H1 (cell line): ENCODE measurements around the gene ATXN2. TPM values are rescaled to one million over a fixed set of nuclear protein-coding genes. Genes with fewer than 3 reads are reported as not detected.

Experiments used
- CTCF ChIA-PET: fragments of 300-600 bp; sonication (Branson Sonifier 250); formaldehyde crosslinking; loops from one replicate; lab custom pipeline; 2021; ENCODE audit not compliant: partially characterized antibody; lab: Charles Lee
- POLR2A ChIA-PET: fragments of 300-600 bp; sonication (Branson Sonifier 250); formaldehyde crosslinking; loops from one replicate; lab custom pipeline; 2021; ENCODE audit warnings: inconsistent platforms; ENCODE audit not compliant: partially characterized antibody; lab: Charles Lee
- DNase-seq, 2 experiments: peaks; one replicate each; pipeline versions ENCODE4 v3.0.0 to v3.0.0-alpha.2; 2010 to 2022; ENCODE audit warnings: low spot score in 2 of 2, low read depth in 1 of 2, mixed read lengths in 1 of 2
- FAIRE-seq: peaks from 2 replicates; lab custom pipeline; 2011; peaks lifted over from hg19 to GRCh38; lab: Jason Lieb, UNC
- H2AFZ ChIP-seq: 2 replicates; pipeline ENCODE4 v1.8.1; 2012; ENCODE audit warnings: low read length, inconsistent platforms
- H2AK5ac ChIP-seq: 2 replicates; pipeline ENCODE4 v1.6.1; 2013; ENCODE audit warnings: low read depth, low read length
- H2BK120ac ChIP-seq: replicated peaks from 2 replicates; pipeline ENCODE3; 2013; ENCODE audit warnings: low read depth, low read length, inconsistent platforms
- H2BK12ac ChIP-seq: 2 replicates; pipeline ENCODE4 v1.6.1; 2013; ENCODE audit warnings: low read depth, low read length
- H2BK15ac ChIP-seq: 2 replicates; pipeline ENCODE4 v1.6.1; 2013; ENCODE audit warnings: low read length
- H2BK20ac ChIP-seq: 2 replicates; pipeline ENCODE4 v1.6.1; 2013; ENCODE audit warnings: low read length
- H2BK5ac ChIP-seq: 2 replicates; pipeline ENCODE4 v1.6.1; 2013; ENCODE audit warnings: low read depth, low read length
- H3K14ac ChIP-seq: 2 replicates; pipeline ENCODE4 v1.6.1; 2013; ENCODE audit warnings: inconsistent platforms; ENCODE audit not compliant: insufficient read length
- H3K18ac ChIP-seq: 2 replicates; pipeline ENCODE4 v1.6.1; 2013; ENCODE audit warnings: low read length; ENCODE audit errors: extremely low read depth
- H3K23ac ChIP-seq: 2 replicates; pipeline ENCODE4 v1.6.1; 2013; ENCODE audit warnings: inconsistent platforms; ENCODE audit not compliant: insufficient read length
- H3K23me2 ChIP-seq: 2 replicates; pipeline ENCODE4 v1.6.1; 2013; ENCODE audit warnings: low read depth, low read length
- H3K27ac ChIP-seq: 2 replicates; pipeline ENCODE4 v1.6.1; 2011; ENCODE audit warnings: low read depth, low read length, inconsistent platforms
- H3K27me3 ChIP-seq, 4 experiments: replicated peaks in 1 of 4; 1 replicate in 1 of 4; 2 replicates in 3 of 4; pipeline versions ENCODE4 v1.6.1 to v1.8.1; 2011 to 2013; ENCODE audit warnings: low read length in 3 of 4, mild to moderate bottlenecking in 3 of 4, inconsistent platforms in 2 of 4, mixed read lengths in 2 of 4, moderate library complexity in 1 of 4; ENCODE audit not compliant: control insufficient read depth in 3 of 4, insufficient read depth in 3 of 4; ENCODE audit errors: extremely low read depth in 1 of 4
- H3K36me3 ChIP-seq, 4 experiments: 2 replicates each; pipeline versions ENCODE4 v1.6.1 to v1.8.1; 2011 to 2013; ENCODE audit warnings: mild to moderate bottlenecking in 4 of 4, low read length in 3 of 4, moderate library complexity in 2 of 4, control low read depth in 1 of 4, inconsistent platforms in 1 of 4; ENCODE audit not compliant: insufficient read depth in 4 of 4, control insufficient read depth in 2 of 4
- H3K4ac ChIP-seq: replicated peaks from 2 replicates; pipeline ENCODE3; 2013; ENCODE audit warnings: low read length, low read depth, mixed read lengths, inconsistent platforms; ENCODE audit not compliant: insufficient read length
- H3K4me1 ChIP-seq, 4 experiments: replicated peaks in 1 of 4; 1 replicate in 1 of 4; 2 replicates in 3 of 4; pipeline versions ENCODE4 v1.6.1 to v1.8.1; 2011 to 2013; ENCODE audit warnings: low read length in 3 of 4, inconsistent platforms in 2 of 4, mixed read lengths in 1 of 4; ENCODE audit not compliant: insufficient read depth in 4 of 4, control insufficient read depth in 3 of 4
- H3K4me2 ChIP-seq, 2 experiments: 2 replicates each; pipeline versions ENCODE4 v1.6.1 to v1.8.1; 2011 to 2013; ENCODE audit warnings: low read depth in 2 of 2, low read length in 2 of 2, control low read depth in 1 of 2, inconsistent platforms in 1 of 2, mild to moderate bottlenecking in 1 of 2; ENCODE audit not compliant: insufficient read depth in 1 of 2
- H3K4me3 ChIP-seq, 4 experiments: fragments of 200-600, 300-600 bp in 1 of 4; sonication (generic), shearing (Covaris generic), sonication (Bioruptor Twin) in 1 of 4; 2 replicates each; pipeline versions ENCODE4 v1.5.1 to v1.8.1; 2011 to 2016; ENCODE audit warnings: low read length in 4 of 4, low read depth in 3 of 4, control low read depth in 2 of 4, inconsistent platforms in 2 of 4, mild to moderate bottlenecking in 2 of 4, mixed read lengths in 1 of 4, moderate library complexity in 1 of 4; ENCODE audit not compliant: insufficient read depth in 2 of 4; ENCODE audit errors: extremely low read depth in 1 of 4
- H3K56ac ChIP-seq: replicated peaks from 2 replicates; pipeline ENCODE3; 2013; ENCODE audit warnings: low read depth, mild to moderate bottlenecking, mixed read lengths, low read length, inconsistent platforms; ENCODE audit not compliant: insufficient read length
- H3K79me1 ChIP-seq: 2 replicates; pipeline ENCODE4 v1.6.1; 2013; ENCODE audit warnings: low read depth, low read length, control low read depth
- H3K79me2 ChIP-seq, 2 experiments: 2 replicates each; pipeline versions ENCODE4 v1.6.1 to v1.8.1; 2012 to 2013; ENCODE audit warnings: low read length in 2 of 2, mild to moderate bottlenecking in 2 of 2, inconsistent platforms in 1 of 2; ENCODE audit not compliant: insufficient read depth in 2 of 2, control insufficient read depth in 1 of 2
- H3K9ac ChIP-seq, 4 experiments: replicated peaks in 1 of 4; 1 replicate in 1 of 4; 2 replicates in 3 of 4; pipeline versions ENCODE4 v1.6.1 to v1.8.1; 2011 to 2013; ENCODE audit warnings: low read depth in 3 of 4, low read length in 3 of 4, control low read depth in 2 of 4, mild to moderate bottlenecking in 2 of 4, moderate library complexity in 2 of 4, inconsistent platforms in 1 of 4; ENCODE audit errors: extremely low read depth in 1 of 4
- H3K9me3 ChIP-seq, 2 experiments: 2 replicates each; pipeline versions ENCODE4 v1.6.1 to v1.8.1; 2012 to 2013; ENCODE audit warnings: mild to moderate bottlenecking in 2 of 2, moderate library complexity in 2 of 2, control low read depth in 1 of 2, inconsistent platforms in 1 of 2, low read depth in 1 of 2, low read length in 1 of 2, mixed read lengths in 1 of 2; ENCODE audit not compliant: insufficient read depth in 2 of 2
- H4K20me1 ChIP-seq, 2 experiments: replicated peaks in 1 of 2; 2 replicates each; pipeline versions ENCODE3 to v1.8.1; 2011 to 2013; ENCODE audit warnings: inconsistent platforms in 2 of 2, low read length in 2 of 2, mild to moderate bottlenecking in 1 of 2; ENCODE audit not compliant: insufficient read depth in 2 of 2, control insufficient read depth in 1 of 2
- H4K5ac ChIP-seq: 2 replicates; pipeline ENCODE4 v1.6.1; 2013; ENCODE audit warnings: low read length, low read depth, mixed read lengths, inconsistent platforms; ENCODE audit not compliant: insufficient read length
- H4K8ac ChIP-seq: 2 replicates; pipeline ENCODE4 v1.8.0; 2013; ENCODE audit warnings: mild to moderate bottlenecking, moderate library complexity, low read length, inconsistent platforms; ENCODE audit not compliant: insufficient read depth; ENCODE audit errors: extremely low read depth
- H4K91ac ChIP-seq: replicated peaks from 2 replicates; pipeline ENCODE3; 2013; ENCODE audit warnings: low read length, mixed read lengths, inconsistent platforms; ENCODE audit not compliant: insufficient read length
- CBX5 ChIP-seq: fragments of 300-800, 300-1000 bp; sonication (generic); IDR thresholded peaks from 2 replicates; pipeline ENCODE4 v1.7.1; 2016; ENCODE audit warnings: antibody characterized with exemption, low read length, low read depth
- EP300 ChIP-seq, 2 experiments: IDR thresholded peaks; 1 replicate in 1 of 2; 2 replicates in 1 of 2; pipeline ENCODE4 v1.6.1; 2011 to 2012; ENCODE audit warnings: low read depth in 2 of 2, low read length in 2 of 2, mild to moderate bottlenecking in 2 of 2, borderline replicate concordance in 1 of 2, inconsistent platforms in 1 of 2, moderate library complexity in 1 of 2
- KDM4A ChIP-seq: IDR thresholded peaks from one replicate; pipeline ENCODE4 v1.7.1; 2012; ENCODE audit warnings: low read depth, mild to moderate bottlenecking, moderate library complexity, low read length, inconsistent platforms; ENCODE audit not compliant: severe bottlenecking
- KDM5A ChIP-seq: fragments of 200-600 bp; IDR thresholded peaks from 2 replicates; pipeline ENCODE4 v1.7.1; 2012; ENCODE audit warnings: mild to moderate bottlenecking, low read length, inconsistent platforms, mixed read lengths
- POLR2AphosphoS5 ChIP-seq: IDR thresholded peaks from 2 replicates; pipeline ENCODE4 v1.6.1; 2011; ENCODE audit warnings: low read depth, low read length
- RAD21 ChIP-seq, 2 experiments: IDR thresholded peaks in 1 of 2; conservative IDR thresholded peaks in 1 of 2; 2 replicates each; pipeline ENCODE4 v1.6.1; 2011; ENCODE audit warnings: low read depth in 2 of 2, low read length in 2 of 2, improper control_type of control experiment in 1 of 2, inconsistent platforms in 1 of 2, mild to moderate bottlenecking in 1 of 2, moderate library complexity in 1 of 2
- RNF2 ChIP-seq: fragments of 200-900, 300-1000 bp; sonication (generic); IDR thresholded peaks from 2 replicates; pipeline ENCODE4 v1.7.1; 2016; ENCODE audit warnings: borderline replicate concordance, low read depth, mild to moderate bottlenecking, antibody characterized with exemption, low read length; ENCODE audit not compliant: poor library complexity, severe bottlenecking; ENCODE audit errors: missing control alignments
- SP1 ChIP-seq: IDR thresholded peaks from 2 replicates; pipeline ENCODE4 v1.6.1; 2011; ENCODE audit warnings: low read depth, low read length
- SUZ12 ChIP-seq: fragments of 200-600 bp; sonication (generic); IDR thresholded peaks from 2 replicates; pipeline ENCODE4 v1.6.1; 2012; ENCODE audit warnings: mild to moderate bottlenecking, inconsistent platforms, low read length, moderate library complexity, mixed read lengths
- TAF7 ChIP-seq: optimal IDR thresholded peaks from 2 replicates; pipeline ENCODE3; 2011; ENCODE audit warnings: low read depth, mild to moderate bottlenecking, inconsistent platforms, low read length, moderate library complexity, borderline replicate concordance
- WGBS, 2 experiments: shearing (Covaris generic) in 1 of 2; methylation state at CpG; one replicate each; pipeline versions ENCODE4 v1.1.6 to v1.1.7; 2013 to 2015; ENCODE audit warnings: low lambda C conversion rate in 2 of 2, mixed read lengths in 2 of 2, inconsistent platforms in 1 of 2, low coverage in 1 of 2, missing lambda C conversion rate in 1 of 2; ENCODE audit not compliant: insufficient replicate concordance in 2 of 2, insufficient coverage in 1 of 2, insufficient read length in 1 of 2; ENCODE audit errors: extremely low coverage in 1 of 2, missing lambda C conversion rate in 1 of 2; 5-methylcytosine and 5-hydroxymethylcytosine counted together
- polyA plus RNA-seq, 7 experiments: library from polyadenylated mRNA; depleted of rRNA in 3 of 7; stranded (reverse) in 5 of 7; unstranded in 2 of 7; fragments of >200 nt in 5 of 7; fragments of 200-250 nt in 2 of 7; gene quantifications; 1 replicate in 5 of 7; 2 replicates in 1 of 7; 4 replicates in 1 of 7; pipeline versions ENCODE4 v1.2.1 to v1.2.3, GENCODE V29; 2011 to 2013; ENCODE audit warnings: missing spikeins in 2 of 7, mixed read lengths in 2 of 7
- total RNA-seq: library from RNA; stranded (reverse); fragmentation: NEBNext Ultra II Directional; extraction: Animal tissue kit (Norgen Biotek cat#: 25700); gene quantifications from 2 replicates; pipeline ENCODE4 v1.2.1, GENCODE V29; 2021

ATXN2 gene
- total and polyA plus RNA-seq, 2 of the 8 experiments (the other 6 are each of a cell fraction or from before 2014, with no cell fraction given) = 46.6 to 80.7 TPM

DNA sequence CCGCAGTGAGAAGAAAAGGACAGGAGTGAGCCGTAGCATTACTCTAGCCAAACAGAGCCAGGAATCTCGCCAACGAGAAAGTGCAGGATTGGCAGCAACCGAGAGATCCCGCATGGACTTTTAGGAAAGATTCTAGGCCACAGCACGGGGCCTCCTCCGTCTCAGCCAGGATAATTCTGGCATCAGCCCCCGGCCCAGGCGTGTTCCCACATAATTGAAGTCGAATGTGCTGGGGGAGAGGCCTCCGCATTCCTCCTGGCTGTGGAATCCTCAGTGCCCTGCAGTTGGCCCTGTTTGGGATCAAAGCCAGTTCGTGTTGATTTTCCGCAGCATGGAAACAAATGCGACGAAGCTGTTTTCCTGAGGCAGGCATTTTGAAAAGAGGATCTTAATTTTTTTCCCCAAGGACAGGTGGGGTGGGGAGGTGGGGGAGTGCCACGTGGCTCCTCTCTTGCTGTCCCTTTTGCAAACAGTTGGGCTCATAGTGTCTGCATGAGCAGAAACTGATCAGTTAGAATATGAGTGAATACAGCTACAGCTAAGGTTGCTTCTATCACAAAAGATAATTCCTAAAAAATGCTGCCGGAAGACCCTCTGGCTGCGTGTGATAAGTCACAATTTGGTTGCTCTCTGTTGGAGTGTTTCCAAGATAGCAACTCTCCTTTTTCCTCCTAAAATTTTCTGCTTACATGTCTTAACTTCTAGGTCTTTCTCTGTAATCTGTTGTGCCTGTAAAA lies 37.3 kb upstream of the ATXN2 start:
- H3K4me1 ChIP-seq = peaks cover 5 to 16% (median 11%) of the 10 kb centered on the region in 4 experiments
- ChIA-PET POLR2A (interaction anchor here (0.9 to 1.9 kb wide), 4 partner anchors 8 to 50 kb away, joined by 3 to 7 read pairs (median 4); partner anchors contain the start of genes ACAD10, ATXN2 and BRAP), CTCF (interaction anchor here (1.0 kb wide), 1 partner anchor 36 kb away, joined by 3 read pairs; no protein-coding TSS in a partner anchor)
- H2BK5ac ChIP-seq = peak overlapping the region; percentile 20; the same call in 1 of the 2 replicates
- H4K5ac ChIP-seq = no peak overlapping the region
- H3K4me3 ChIP-seq = no peak overlapping the region; a peak in 1 of 8 replicates
- peak overlapping the region; percentile 52 for H2AFZ ChIP-seq
- H3K18ac ChIP-seq = peak overlapping the region; percentile 10
- 33% methylated on average over 19 of the region's 19 CpGs; no CpG with 5 or more reads in 1 of the 2 experiments for WGBS, 2 experiments
- no peak overlapping the region for H3K23ac ChIP-seq
- H4K20me1 ChIP-seq = no peaks in the 10 kb centered on the region
- no peak overlapping the region for H3K14ac ChIP-seq
- H3K4ac ChIP-seq = no peak overlapping the region
- H4K91ac ChIP-seq = no peak overlapping the region
- no peaks in the 10 kb centered on the region; a peak in 1 of 7 replicates for H3K27me3 ChIP-seq
- H3K36me3 ChIP-seq = no peaks in the 10 kb centered on the region
- no peak overlapping the region for H2AK5ac ChIP-seq
- peak overlapping the region; percentile 41 to 43 for H3K4me2 ChIP-seq
- FAIRE-seq = no peak
- peak; percentile 13 to 58 for DNase-seq
- H3K79me2 ChIP-seq = no peaks in the 10 kb centered on the region
- no peak overlapping the region for H2BK20ac ChIP-seq
- peak overlapping the region; percentile 53; the same call in 1 of the 2 replicates for H2BK12ac ChIP-seq
- no peaks in the 10 kb centered on the region for H3K79me1 ChIP-seq
- H4K8ac ChIP-seq = peak overlapping the region; percentile 81; the same call in 1 of the 2 replicates
- no peak overlapping the region for H2BK15ac ChIP-seq
- H3K27ac ChIP-seq = peak overlapping the region; percentile 63; the same call in 1 of the 2 replicates
- H3K9ac ChIP-seq = peak overlapping the region in 1 of 4 experiments; percentile 10; a peak in 3 of 7 replicates
- H3K23me2 ChIP-seq = no peaks in the 10 kb centered on the region
- H3K56ac ChIP-seq = no peak overlapping the region
- no peak overlapping the region for H2BK120ac ChIP-seq
- H3K9me3 ChIP-seq = no peaks in the 10 kb centered on the region
- TF ChIP-seq TAF7 (no peak), RNF2 (no peak), EP300 (IDR thresholded peaks at IDR 0.05; ENCODE audit: borderline replicate concordance in 1 of 2, low read depth in 2 of 2, low read length in 2 of 2) (no peak), KDM4A (no peak), KDM5A (no peak), SP1 (0 out of 2 replicates have a peak, but pooled peaks have one; percentile 7), RAD21 (IDR thresholded peaks at IDR 0.05 in 1 of 2, conservative IDR thresholded peaks at IDR 0.05 in 1 of 2; ENCODE audit: low read depth in 2 of 2, low read length in 2 of 2) (no peak; a peak in 1 of 4 replicates), CBX5 (no peak), SUZ12 (no peak), POLR2AphosphoS5 (no peak)
